H1 (cell line): Measurements from ENCODE around the gene OLFM2. TPM values are rescaled to one million over a fixed set of nuclear protein-coding genes. Genes with fewer than 3 reads are reported as not detected.

ENCODE experiments used
- CHD1 ChIP-seq: IDR thresholded peaks from 2 replicates; pipeline ENCODE4 v1.6.1; 2012; ENCODE audit warnings: low read depth, low read length, improper control_type of control experiment
- CHD2 ChIP-seq: IDR thresholded peaks from 2 replicates; pipeline ENCODE4 v1.6.1; 2012; ENCODE audit warnings: low read length, improper control_type of control experiment
- KDM5A ChIP-seq: fragments of 200-600 bp; IDR thresholded peaks from 2 replicates; pipeline ENCODE4 v1.7.1; 2012; ENCODE audit warnings: mild to moderate bottlenecking, low read length, inconsistent platforms, mixed read lengths
- RBBP5 ChIP-seq: IDR thresholded peaks from 2 replicates; pipeline ENCODE4 v1.7.1; 2012; ENCODE audit warnings: low read depth, mild to moderate bottlenecking, inconsistent platforms, low read length, moderate library complexity, borderline replicate concordance
- SP2 ChIP-seq: IDR thresholded peaks from 2 replicates; pipeline ENCODE4 v1.6.1; 2012; ENCODE audit warnings: mild to moderate bottlenecking, low read length, inconsistent platforms
- SUZ12 ChIP-seq: fragments of 200-600 bp; sonication (generic); IDR thresholded peaks from 2 replicates; pipeline ENCODE4 v1.6.1; 2012; ENCODE audit warnings: mild to moderate bottlenecking, inconsistent platforms, low read length, moderate library complexity, mixed read lengths
- TAF7 ChIP-seq: optimal IDR thresholded peaks from 2 replicates; pipeline ENCODE3; 2011; ENCODE audit warnings: low read depth, mild to moderate bottlenecking, inconsistent platforms, low read length, moderate library complexity, borderline replicate concordance
- polyA plus RNA-seq, 7 experiments: library from polyadenylated mRNA; depleted of rRNA in 3 of 7; stranded (reverse) in 5 of 7; unstranded in 2 of 7; fragments of >200 nt in 5 of 7; fragments of 200-250 nt in 2 of 7; gene quantifications; 1 replicate in 5 of 7; 2 replicates in 1 of 7; 4 replicates in 1 of 7; pipeline versions ENCODE4 v1.2.1 to v1.2.3, GENCODE V29; 2011 to 2013; ENCODE audit warnings: missing spikeins in 2 of 7, mixed read lengths in 2 of 7
- total RNA-seq: library from RNA; stranded (reverse); fragmentation: NEBNext Ultra II Directional; extraction: Animal tissue kit (Norgen Biotek cat#: 25700); gene quantifications from 2 replicates; pipeline ENCODE4 v1.2.1, GENCODE V29; 2021

OLFM2 gene
- total and polyA plus RNA-seq, 2 of the 8 experiments (the other 6 are each of a cell fraction or from before 2014, with no cell fraction given) = 68.2 to 151 TPM

DNA sequence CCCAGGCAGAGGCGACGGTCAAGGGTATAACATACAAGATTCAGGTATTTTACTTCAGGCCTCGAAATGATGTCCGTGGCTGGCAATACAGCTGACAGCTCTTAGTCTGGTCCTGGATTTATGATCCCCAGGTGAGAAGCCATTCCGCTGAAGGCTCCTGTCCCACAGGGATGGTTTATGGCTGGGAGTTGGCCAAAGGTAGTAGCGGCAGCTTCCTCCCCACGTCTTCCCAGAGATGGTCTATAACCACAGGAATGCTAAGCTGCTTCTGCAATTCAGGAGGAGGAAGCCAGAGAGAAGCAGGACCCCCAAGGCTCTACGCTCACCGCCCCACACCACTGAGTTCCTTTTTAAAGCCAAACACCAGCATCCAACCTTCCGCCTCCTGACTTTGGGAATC lies 27.1 kb downstream of the OLFM2 start (continued):
- TF ChIP-seq SP2 (no peak), TAF7 (no peak), CHD2 (no peak), KDM5A (no peak), CHD1 (no peak), SUZ12 (no peak), RBBP5 (no peak)
- TF ChIP-seq, all 59 proteins: peak for 0
